HCT116 (cell line): ENCODE data around the gene CCDC102B. TPM values are rescaled to one million over a fixed set of nuclear protein-coding genes. Genes with fewer than 3 reads are reported as not detected.

Experiments used
- ATAC-seq: fragments of 200-7000 bp; cut with Tn5 transposase; 2 replicates; pipeline ENCODE4 v1.9.1; 2020; ENCODE audit warnings: mild to moderate bottlenecking, moderate library complexity
- BruUV-seq: library from RNA; stranded (reverse); fragments of 400-500 nt; replicated peaks from 2 replicates; lab custom pipeline; 2021; lab: Mats Ljungman, UMichigan
- CTCF ChIA-PET: fragments of 300-600 bp; sonication (Branson Sonifier 250); formaldehyde crosslinking; loops from one replicate; lab custom pipeline; 2021; ENCODE audit warnings: antibody characterized with exemption; lab: Charles Lee
- POLR2A ChIA-PET: fragments of 300-600, 350-600 bp; sonication (Branson Sonifier 250); formaldehyde crosslinking; loops from one replicate; lab custom pipeline; 2021; ENCODE audit warnings: antibody characterized with exemption; lab: Charles Lee
- RAD21 ChIA-PET, 2 experiments: fragments of 300-600 bp; sonication (Branson Sonifier 250); formaldehyde crosslinking; loops; one replicate each; lab custom pipeline; 2023; ENCODE audit warnings: low total read pairs in 2 of 2; ENCODE audit not compliant: uncharacterized antibody in 2 of 2, unreplicated experiment in 2 of 2, low non-redundant PET in 1 of 2; lab: Charles Lee
- DNase-seq: peaks from one replicate; pipeline ENCODE4 v3.0.0-alpha.2; 2010; ENCODE audit warnings: low read depth, low spot score
- H2AFZ ChIP-seq: fragments of 200-600 bp; shearing (Covaris generic), sonication (generic); 2 replicates; pipeline ENCODE4 v1.6.1; 2017; ENCODE audit warnings: low read depth, mixed run types, mixed read lengths, antibody characterized with exemption, low read length; ENCODE audit not compliant: poor library complexity, severe bottlenecking
- H3K27ac ChIP-seq: 2 replicates; pipeline ENCODE4 v1.5.1; 2012; ENCODE audit warnings: low read depth, low read length
- H3K27me3 ChIP-seq: fragments of 200-600 bp; sonication (generic); 2 replicates; pipeline ENCODE4 v1.6.1; 2016; ENCODE audit warnings: mixed run types, low read length, mixed read lengths; ENCODE audit not compliant: insufficient read depth
- H3K36me3 ChIP-seq, 2 experiments: fragments of 200-500 bp in 1 of 2; fragments of 200-600 bp in 1 of 2; sonication (Bioruptor generic) in 1 of 2; sonication (generic) in 1 of 2; 2 replicates each; pipeline versions ENCODE4 v1.5.1 to v1.6.1; 2014 to 2016; ENCODE audit warnings: low read length in 2 of 2, inconsistent platforms in 1 of 2, mixed read lengths in 1 of 2, mixed run types in 1 of 2; ENCODE audit not compliant: insufficient read depth in 2 of 2, control insufficient read depth in 1 of 2
- H3K4me1 ChIP-seq, 2 experiments: fragments of 200-600 bp in 1 of 2; sonication (generic) in 1 of 2; 2 replicates each; pipeline versions ENCODE4 v1.5.1 to v1.6.1; 2012 to 2017; ENCODE audit warnings: low read length in 2 of 2, inconsistent platforms in 1 of 2, mild to moderate bottlenecking in 1 of 2, mixed read lengths in 1 of 2, mixed run types in 1 of 2, moderate library complexity in 1 of 2; ENCODE audit not compliant: insufficient read depth in 2 of 2, control insufficient read depth in 1 of 2
- H3K4me2 ChIP-seq: fragments of 200-600 bp; sonication (generic); 2 replicates; pipeline ENCODE4 v1.6.1; 2017; ENCODE audit warnings: mixed run types, low read length, mixed read lengths
- H3K4me3 ChIP-seq, 2 experiments: fragments of 200-600 bp in 1 of 2; sonication (generic) in 1 of 2; replicated peaks in 1 of 2; 2 replicates each; pipeline ENCODE4 v1.5.1; 2011 to 2016; ENCODE audit warnings: low read length in 2 of 2, control low read depth in 1 of 2, low read depth in 1 of 2, mild to moderate bottlenecking in 1 of 2, mixed read lengths in 1 of 2, mixed run types in 1 of 2
- H3K79me2 ChIP-seq: fragments of 200-600 bp; sonication (generic); 2 replicates; pipeline ENCODE4 v1.6.1; 2017; ENCODE audit warnings: mild to moderate bottlenecking, mixed run types, low read length, moderate library complexity, mixed read lengths; ENCODE audit not compliant: insufficient read depth
- H3K9ac ChIP-seq: fragments of 200-600 bp; sonication (generic); 2 replicates; pipeline ENCODE4 v1.6.1; 2016; ENCODE audit warnings: low read length, mixed read lengths
- H3K9me2 ChIP-seq: fragments of 200-600 bp; sonication (generic), shearing (Covaris generic); 2 replicates; pipeline ENCODE4 v1.6.1; 2017; ENCODE audit warnings: mixed run types, mild to moderate bottlenecking, moderate library complexity; ENCODE audit not compliant: insufficient read depth
- H3K9me3 ChIP-seq, 2 experiments: fragments of 200-500 bp in 1 of 2; fragments of 200-600 bp in 1 of 2; sonication (Bioruptor generic) in 1 of 2; sonication (generic) in 1 of 2; 2 replicates each; pipeline ENCODE4 v1.6.1; 2014 to 2017; ENCODE audit warnings: low read length in 2 of 2, mixed read lengths in 2 of 2, inconsistent platforms in 1 of 2, low read depth in 1 of 2, mild to moderate bottlenecking in 1 of 2, mixed run types in 1 of 2, moderate library complexity in 1 of 2; ENCODE audit not compliant: control insufficient read depth in 1 of 2, insufficient read depth in 1 of 2
- H4K20me1 ChIP-seq: fragments of 200-600 bp; sonication (generic), shearing (Covaris generic); 2 replicates; pipeline ENCODE4 v1.6.1; 2017; ENCODE audit warnings: mixed run types, mild to moderate bottlenecking, moderate library complexity; ENCODE audit not compliant: insufficient read depth
- EGR1 ChIP-seq: IDR thresholded peaks from 2 replicates; pipeline ENCODE4 v1.6.1; 2012; ENCODE audit warnings: low read depth
- EZH2phosphoT487 ChIP-seq: fragments of 200-600 bp; IDR thresholded peaks from 2 replicates; pipeline ENCODE4 v1.6.1; 2018; ENCODE audit warnings: antibody characterized with exemption, borderline replicate concordance
- JUND ChIP-seq: IDR thresholded peaks from 2 replicates; pipeline ENCODE4 v1.6.1; 2012
- POLR2A ChIP-seq: IDR thresholded peaks from 2 replicates; pipeline ENCODE4 v1.7.0; 2011; ENCODE audit warnings: borderline replicate concordance; ENCODE audit not compliant: insufficient read depth, insufficient read length; ENCODE audit errors: extremely low read depth
- POLR2AphosphoS5 ChIP-seq: IDR thresholded peaks from 2 replicates; pipeline ENCODE4 v1.6.1; 2011; ENCODE audit warnings: mild to moderate bottlenecking, low read depth, low read length, moderate library complexity
- RAD21 ChIP-seq: IDR thresholded peaks from 2 replicates; pipeline ENCODE4 v1.6.1; 2012; ENCODE audit warnings: low read depth, mild to moderate bottlenecking
- SIN3A ChIP-seq: IDR thresholded peaks from 2 replicates; pipeline ENCODE4 v1.6.1; 2012; ENCODE audit warnings: low read depth
- SP1 ChIP-seq: IDR thresholded peaks from 2 replicates; pipeline ENCODE4 v1.6.1; 2012; ENCODE audit warnings: low read depth
- ZFX ChIP-seq: fragments of 450-650 bp; IDR thresholded peaks from 2 replicates; pipeline ENCODE4 v1.6.1; 2017
- ZNF274 ChIP-seq: fragments of 200-500 bp; sonication (Bioruptor generic); IDR thresholded peaks from 2 replicates; pipeline ENCODE4 v1.6.1; 2014; ENCODE audit warnings: mild to moderate bottlenecking, low read depth, low read length, inconsistent platforms
- intact Hi-C: fragments of 100-400 bp; cut with micrococcal nuclease; formaldehyde crosslinking; loops from 2 replicates; pipeline ENCODE4 v1.10.0; 2022
- total RNA-seq: library from RNA; stranded (reverse); gene quantifications from one replicate; pipeline ENCODE4 v1.2.1, GENCODE V29; 2021; ENCODE audit not compliant: unreplicated experiment
- TF ChIP-seq, protein P1 (sequence below), 3 experiments: fragments of 200-600 bp in 1 of 3; sonication (generic) in 1 of 3; IDR thresholded peaks in 2 of 3; conservative IDR thresholded peaks in 1 of 3; 2 replicates each; pipeline ENCODE4 v1.5.1; 2012 to 2017; ENCODE audit warnings: low read depth in 2 of 3, low read length in 2 of 3, antibody characterized with exemption in 1 of 3, borderline replicate concordance in 1 of 3, control low read depth in 1 of 3, mild to moderate bottlenecking in 1 of 3, mixed read lengths in 1 of 3, mixed run types in 1 of 3, moderate library complexity in 1 of 3; ENCODE audit not compliant: insufficient read depth in 1 of 3
- TF ChIP-seq, protein P2 (sequence below): IDR thresholded peaks from 2 replicates; pipeline ENCODE4 v1.6.1; 2012; ENCODE audit warnings: low read depth
- TF ChIP-seq, protein P3 (sequence below): IDR thresholded peaks from 2 replicates; pipeline ENCODE4 v1.6.1; 2012

CCDC102B gene
- total RNA-seq, 1 experiment from 2014 or later = 1.9 TPM

DNA sequence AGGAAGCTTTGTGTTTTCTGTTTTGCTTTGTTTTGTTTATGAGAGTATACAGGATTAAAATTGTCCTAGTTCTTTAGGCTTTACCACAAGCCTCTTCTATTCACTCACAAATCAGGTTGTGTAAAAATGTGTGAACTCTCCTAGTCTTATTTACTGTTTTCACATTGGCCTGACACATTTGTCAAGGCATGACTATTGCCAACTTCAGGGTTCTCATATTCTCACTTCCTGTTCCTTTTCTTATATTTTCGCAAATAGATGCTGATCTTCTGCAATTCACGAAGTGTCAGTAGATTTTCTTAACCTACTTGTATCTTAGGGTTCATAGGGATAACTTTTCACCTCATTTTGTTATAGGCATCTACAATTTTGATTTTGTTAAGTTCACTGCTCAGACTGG, 67.1 kb downstream of the CCDC102B start:
- no peak for DNase-seq
- TF ChIP-seq RAD21 (no peak), POLR2A (no peak), ZNF274 (no peak), POLR2AphosphoS5 (no peak), EZH2phosphoT487 (no peak), SP1 (no peak), JUND (no peak), SIN3A (no peak), EGR1 (no peak), ZFX (no peak)
- TF ChIP-seq, protein P1, sequence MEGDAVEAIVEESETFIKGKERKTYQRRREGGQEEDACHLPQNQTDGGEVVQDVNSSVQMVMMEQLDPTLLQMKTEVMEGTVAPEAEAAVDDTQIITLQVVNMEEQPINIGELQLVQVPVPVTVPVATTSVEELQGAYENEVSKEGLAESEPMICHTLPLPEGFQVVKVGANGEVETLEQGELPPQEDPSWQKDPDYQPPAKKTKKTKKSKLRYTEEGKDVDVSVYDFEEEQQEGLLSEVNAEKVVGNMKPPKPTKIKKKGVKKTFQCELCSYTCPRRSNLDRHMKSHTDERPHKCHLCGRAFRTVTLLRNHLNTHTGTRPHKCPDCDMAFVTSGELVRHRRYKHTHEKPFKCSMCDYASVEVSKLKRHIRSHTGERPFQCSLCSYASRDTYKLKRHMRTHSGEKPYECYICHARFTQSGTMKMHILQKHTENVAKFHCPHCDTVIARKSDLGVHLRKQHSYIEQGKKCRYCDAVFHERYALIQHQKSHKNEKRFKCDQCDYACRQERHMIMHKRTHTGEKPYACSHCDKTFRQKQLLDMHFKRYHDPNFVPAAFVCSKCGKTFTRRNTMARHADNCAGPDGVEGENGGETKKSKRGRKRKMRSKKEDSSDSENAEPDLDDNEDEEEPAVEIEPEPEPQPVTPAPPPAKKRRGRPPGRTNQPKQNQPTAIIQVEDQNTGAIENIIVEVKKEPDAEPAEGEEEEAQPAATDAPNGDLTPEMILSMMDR (IDR thresholded peaks at IDR 0.05 in 2 of 3, conservative IDR thresholded peaks at IDR 0.05 in 1 of 3; ENCODE audit: borderline replicate concordance in 1 of 3, insufficient read depth in 1 of 3, low read depth in 2 of 3, low read length in 2 of 3) = no peak
- TF ChIP-seq, protein P2, sequence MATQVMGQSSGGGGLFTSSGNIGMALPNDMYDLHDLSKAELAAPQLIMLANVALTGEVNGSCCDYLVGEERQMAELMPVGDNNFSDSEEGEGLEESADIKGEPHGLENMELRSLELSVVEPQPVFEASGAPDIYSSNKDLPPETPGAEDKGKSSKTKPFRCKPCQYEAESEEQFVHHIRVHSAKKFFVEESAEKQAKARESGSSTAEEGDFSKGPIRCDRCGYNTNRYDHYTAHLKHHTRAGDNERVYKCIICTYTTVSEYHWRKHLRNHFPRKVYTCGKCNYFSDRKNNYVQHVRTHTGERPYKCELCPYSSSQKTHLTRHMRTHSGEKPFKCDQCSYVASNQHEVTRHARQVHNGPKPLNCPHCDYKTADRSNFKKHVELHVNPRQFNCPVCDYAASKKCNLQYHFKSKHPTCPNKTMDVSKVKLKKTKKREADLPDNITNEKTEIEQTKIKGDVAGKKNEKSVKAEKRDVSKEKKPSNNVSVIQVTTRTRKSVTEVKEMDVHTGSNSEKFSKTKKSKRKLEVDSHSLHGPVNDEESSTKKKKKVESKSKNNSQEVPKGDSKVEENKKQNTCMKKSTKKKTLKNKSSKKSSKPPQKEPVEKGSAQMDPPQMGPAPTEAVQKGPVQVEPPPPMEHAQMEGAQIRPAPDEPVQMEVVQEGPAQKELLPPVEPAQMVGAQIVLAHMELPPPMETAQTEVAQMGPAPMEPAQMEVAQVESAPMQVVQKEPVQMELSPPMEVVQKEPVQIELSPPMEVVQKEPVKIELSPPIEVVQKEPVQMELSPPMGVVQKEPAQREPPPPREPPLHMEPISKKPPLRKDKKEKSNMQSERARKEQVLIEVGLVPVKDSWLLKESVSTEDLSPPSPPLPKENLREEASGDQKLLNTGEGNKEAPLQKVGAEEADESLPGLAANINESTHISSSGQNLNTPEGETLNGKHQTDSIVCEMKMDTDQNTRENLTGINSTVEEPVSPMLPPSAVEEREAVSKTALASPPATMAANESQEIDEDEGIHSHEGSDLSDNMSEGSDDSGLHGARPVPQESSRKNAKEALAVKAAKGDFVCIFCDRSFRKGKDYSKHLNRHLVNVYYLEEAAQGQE = no peak
- TF ChIP-seq, protein P3, sequence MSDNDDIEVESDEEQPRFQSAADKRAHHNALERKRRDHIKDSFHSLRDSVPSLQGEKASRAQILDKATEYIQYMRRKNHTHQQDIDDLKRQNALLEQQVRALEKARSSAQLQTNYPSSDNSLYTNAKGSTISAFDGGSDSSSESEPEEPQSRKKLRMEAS = no peak
- no peak overlapping the region for H3K9ac ChIP-seq
- no peak overlapping the region for H3K4me3 ChIP-seq
- BruUV-seq = no TSS peak
- no peaks in the 10 kb centered on the region for H3K36me3 ChIP-seq
- H3K27me3 ChIP-seq = no peaks in the 10 kb centered on the region
- ATAC-seq = no peak
- H2AFZ ChIP-seq = no peak overlapping the region
- H3K27ac ChIP-seq = no peak overlapping the region
- intact Hi-C loops = no loop called here
- ChIA-PET CTCF (no interaction called here), POLR2A (no interaction called here), RAD21 (no interaction called here)
- no peaks in the 10 kb centered on the region for H4K20me1 ChIP-seq
- no peaks in the 10 kb centered on the region for H3K4me1 ChIP-seq
- no peaks in the 10 kb centered on the region for H3K9me3 ChIP-seq
- H3K79me2 ChIP-seq = no peaks in the 10 kb centered on the region
- no peaks in the 10 kb centered on the region for H3K9me2 ChIP-seq
- H3K4me2 ChIP-seq = no peak overlapping the region
